GM19438 (cell line): ENCODE data around the gene ACTBL2.

ENCODE experiments used
- ATAC-seq: cut with Tn5 transposase; IDR thresholded peaks from one replicate; pipeline ENCODE4 v1.9.1; 2021; ENCODE audit warnings: low read depth; ENCODE audit not compliant: unreplicated experiment

Gene ACTBL2

DNA sequence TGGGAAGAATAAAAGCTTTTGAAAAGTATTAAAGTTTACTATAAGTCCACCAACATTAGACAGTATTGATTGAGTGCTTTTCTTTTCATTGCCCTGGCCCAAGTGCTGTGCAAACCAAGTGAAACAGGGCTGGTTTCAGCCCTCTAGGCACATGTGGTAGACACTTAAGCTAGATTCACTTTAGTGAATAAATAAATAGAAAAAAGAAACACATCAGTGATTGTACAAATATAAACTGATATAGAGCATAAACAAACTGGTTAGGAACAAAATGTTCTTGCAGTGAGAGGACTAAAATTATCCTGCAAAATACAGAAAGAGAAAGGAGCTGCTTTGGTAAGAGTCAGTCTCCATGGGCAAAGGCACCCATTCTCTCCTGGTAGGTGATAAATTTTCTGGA, 29.7 kb downstream of the ACTBL2 start:
- ATAC-seq: no peak

DNA sequence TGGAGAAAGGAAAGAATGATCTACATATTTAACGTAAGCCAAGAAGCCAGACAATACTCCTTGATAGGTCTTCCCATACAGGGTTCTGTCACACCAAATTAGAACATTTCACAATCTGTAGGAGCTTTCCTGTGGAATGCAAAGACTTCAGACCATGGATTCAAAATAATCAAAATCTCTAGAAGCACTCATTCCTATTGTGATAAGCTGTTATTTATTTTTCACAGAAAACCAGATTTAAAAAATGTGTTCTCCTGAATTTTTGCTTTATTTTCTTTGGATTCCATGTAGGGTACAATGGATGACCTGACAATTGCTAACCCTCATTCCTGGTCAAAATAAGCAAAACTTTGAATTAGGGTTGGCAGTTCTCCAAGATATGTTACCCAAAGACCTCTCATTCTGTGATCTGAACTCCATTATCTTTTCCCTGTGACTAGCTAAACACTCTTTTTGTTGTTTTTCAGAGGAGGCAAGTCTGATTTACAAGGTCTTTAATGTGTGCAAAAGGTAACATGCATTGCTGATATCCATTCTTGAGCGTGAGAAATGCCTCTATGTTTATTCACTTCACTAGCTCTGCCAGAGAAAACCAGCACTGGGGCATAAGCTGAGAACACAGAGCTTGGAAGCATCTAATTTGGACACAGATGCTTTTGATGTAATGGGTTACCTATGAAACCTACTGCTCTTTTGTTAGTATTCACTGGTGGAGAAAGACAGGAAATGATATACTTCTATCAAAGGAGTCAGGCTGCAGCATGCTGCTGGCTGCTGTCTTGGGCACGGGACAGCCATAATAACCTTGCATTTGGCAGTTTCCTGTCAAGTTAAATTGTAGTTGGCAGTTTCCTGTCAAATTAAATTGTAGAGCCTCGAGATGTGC, 31.4 kb downstream of the ACTBL2 start:
- no peak for ATAC-seq

DNA sequence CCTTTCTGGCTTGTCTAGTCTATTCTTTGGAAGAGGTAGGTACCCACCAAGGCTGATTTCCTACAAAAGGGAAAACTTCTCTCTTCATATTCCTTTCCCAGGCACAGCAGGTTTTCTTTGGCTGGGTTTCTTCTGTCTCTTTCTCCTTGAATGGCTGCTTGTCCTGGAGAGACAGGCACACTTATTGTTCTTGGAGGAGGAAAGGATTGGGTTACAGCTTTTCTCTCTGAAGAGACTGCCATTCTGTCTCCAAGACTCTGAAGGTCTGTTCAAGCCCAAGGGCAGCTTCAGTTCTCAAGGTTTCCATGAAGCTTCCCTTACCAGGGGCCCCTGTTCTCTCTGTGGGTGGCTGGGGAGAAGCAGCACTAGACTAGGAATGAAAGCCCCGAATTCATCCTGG, 33.9 kb downstream of the ACTBL2 start:
- ATAC-seq: no peak

DNA sequence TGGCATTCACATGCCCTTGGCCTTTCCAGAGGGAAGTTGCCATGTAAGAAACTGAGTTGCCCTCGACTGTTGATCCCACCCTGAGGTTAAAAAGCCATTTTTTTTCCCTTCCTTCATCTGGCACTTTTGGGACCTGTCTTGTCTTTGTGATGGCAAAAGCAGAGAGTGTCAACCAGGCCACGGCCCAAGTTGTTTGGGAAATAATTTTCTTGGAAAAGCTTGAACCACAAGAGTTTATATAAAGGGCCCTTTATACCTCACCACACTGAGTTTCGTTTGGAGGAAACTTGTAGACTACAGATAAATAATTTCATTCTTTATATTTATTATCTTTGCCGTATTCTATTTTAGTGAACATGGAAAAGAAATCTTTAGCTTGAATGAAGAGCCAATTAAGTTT, 34.3 kb downstream of the ACTBL2 start:
- no peak for ATAC-seq

DNA sequence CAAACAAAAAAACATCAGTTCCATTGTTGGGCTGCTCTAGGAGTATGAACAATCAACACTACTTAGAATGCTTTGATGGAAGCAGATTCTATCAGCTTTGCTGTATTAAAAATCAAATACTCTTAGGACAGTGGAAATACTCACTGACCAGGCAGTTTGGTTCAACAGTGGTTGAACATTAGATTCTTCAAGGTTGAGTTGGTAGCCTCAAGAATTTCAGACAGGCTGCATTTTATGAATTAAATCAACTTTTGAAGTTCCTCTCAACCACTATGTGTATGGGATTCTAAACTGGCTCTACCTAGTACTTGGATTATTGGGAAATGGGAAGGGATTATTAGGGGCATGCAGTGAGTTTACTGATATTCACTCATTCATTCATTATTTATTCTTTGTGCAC, 35.0 kb downstream of the ACTBL2 start:
- no peak for ATAC-seq

DNA sequence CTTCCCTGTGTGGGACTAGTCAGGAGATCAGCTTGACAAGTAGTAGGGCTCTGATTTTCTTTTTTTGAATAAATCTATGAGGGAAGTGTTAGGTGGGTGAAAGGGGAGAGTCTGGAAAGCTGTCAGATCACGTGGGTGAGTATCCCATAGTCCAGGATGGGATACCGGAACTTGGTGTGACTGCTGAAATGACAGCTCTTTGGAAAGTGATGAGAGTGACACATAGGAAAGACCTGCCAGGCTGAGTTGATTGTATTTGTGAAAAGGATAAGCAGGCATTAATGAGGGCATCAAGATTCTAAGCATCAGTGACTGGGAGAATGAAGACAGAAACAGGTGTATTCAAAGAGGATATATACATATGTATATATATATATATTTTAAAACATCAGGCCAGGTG, 35.6 kb downstream of the ACTBL2 start:
- ATAC-seq: no peak

DNA sequence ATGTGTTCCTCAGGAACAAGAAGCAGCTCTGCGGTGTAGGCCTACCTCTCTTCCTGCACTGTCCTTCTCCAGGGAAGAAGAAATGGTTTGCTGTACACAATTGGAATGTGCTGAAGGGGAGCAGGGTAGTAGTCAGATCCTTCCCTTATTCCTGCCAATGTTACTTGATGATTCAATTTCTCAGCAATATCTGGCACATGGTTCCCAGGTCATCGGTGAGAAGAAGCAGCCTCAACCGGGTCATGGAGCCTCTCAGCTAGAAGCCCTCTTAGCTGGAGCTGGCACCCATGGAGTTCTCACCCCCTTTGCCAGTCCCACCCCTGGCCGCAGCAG, 36.9 kb downstream of the ACTBL2 start:
- no peak for ATAC-seq

DNA sequence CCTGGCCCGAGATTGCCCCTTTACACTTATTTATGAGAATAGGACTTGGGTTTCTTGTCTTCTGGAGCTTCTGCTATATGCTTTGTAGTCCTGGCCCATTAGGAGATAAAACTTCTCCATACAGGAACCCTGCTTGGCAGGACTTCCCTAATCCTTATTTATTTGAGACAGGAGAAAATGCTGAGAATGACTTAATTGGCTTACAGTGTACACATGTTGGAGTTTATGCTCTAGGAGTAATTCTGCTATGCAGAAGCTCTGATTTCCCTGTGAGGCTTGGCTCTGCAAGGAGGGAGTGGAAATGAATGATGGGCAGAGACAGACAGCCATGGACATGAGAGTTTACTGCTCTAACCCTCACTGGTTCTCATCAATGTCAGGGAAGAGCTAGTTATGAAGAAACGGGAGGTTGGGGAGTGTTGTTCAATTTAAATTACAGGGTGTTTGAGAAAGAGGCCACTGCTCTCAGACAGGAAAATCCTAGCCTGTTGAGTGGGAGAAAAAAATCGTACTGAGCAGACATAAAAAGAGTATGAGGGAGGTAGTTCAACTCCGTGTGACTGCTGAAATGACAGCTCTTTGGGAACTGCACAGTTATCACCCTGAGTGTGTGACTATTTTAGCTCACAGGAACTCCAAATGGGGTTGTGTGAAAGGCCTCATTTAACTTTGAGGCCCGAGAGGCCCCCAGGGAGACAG, 37.5 kb downstream of the ACTBL2 start:
- ATAC-seq: no peak

DNA sequence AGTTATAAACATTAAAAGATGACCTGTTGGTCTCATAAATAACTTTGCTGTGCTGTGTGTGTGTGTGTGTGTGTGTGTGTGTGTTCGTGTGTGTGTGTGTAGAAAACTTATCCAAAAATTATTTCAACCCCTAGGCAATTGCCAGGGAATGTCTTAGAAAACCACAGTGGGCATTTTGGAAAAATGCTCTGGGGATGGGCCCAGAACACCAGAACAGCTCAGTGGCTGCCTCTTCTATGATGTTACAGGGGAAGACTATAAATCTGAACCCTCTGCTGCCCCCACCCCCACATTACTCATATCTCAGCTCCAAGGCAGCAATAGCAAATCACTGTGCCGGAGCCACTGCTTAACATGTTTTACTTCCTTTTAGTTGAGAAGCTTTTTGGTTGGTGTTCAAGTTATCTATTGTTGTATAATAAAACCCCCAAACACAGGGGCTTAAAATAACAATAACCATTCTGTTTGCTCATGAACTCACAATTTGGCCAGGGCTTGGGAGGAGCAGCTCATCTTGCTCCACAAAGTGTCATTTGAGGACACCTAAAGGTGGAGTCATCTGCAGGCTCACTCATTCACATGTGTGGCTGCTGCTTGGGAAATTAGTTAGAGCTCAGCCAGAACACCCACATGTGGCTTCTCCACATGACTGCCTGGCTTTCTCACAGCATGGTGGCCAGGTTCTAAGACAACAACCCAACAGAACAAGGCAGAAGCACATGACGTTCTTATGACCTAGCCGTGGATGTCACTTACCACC, 40.4 kb downstream of the ACTBL2 start:
- ATAC-seq: no peak

DNA sequence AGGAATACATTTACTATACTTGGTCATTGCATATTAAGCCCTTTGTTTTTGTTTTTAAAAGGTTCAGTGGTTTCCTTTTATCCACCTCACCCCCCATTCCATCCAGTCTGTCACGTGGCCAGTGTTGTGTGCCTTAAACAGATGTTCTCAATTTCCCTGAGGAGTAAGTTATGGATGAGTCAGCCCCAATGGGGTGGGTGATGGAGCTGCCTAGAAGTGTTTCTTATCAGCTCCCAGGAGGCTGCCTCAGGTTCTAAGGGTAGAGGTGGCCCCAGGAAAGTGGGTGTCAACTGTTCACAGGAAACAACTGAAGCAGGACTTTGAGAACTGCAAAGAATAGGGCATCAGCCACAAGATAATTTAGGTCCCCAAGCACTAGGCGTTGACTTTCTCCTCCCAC, 41.1 kb downstream of the ACTBL2 start:
- ATAC-seq: no peak

DNA sequence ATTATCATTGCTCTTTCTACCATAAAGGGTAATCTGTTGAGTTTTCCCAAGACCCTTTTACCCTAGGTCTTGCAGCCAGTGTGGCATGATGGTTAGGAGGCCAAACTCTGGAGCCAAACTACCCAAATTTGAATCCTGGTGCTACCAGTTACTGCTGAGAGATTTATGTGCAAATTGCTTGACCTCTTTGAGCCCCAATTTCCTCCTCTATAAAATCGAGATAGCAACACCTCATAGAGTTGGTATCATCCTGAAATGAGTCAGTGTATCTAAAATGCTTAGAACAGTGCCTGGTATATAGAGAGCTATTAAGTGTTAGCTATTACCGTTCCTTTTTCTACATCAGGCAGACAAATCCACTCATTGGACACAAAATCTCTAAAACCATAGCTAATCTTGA, 43.0 kb downstream of the ACTBL2 start:
- ATAC-seq: no peak

DNA sequence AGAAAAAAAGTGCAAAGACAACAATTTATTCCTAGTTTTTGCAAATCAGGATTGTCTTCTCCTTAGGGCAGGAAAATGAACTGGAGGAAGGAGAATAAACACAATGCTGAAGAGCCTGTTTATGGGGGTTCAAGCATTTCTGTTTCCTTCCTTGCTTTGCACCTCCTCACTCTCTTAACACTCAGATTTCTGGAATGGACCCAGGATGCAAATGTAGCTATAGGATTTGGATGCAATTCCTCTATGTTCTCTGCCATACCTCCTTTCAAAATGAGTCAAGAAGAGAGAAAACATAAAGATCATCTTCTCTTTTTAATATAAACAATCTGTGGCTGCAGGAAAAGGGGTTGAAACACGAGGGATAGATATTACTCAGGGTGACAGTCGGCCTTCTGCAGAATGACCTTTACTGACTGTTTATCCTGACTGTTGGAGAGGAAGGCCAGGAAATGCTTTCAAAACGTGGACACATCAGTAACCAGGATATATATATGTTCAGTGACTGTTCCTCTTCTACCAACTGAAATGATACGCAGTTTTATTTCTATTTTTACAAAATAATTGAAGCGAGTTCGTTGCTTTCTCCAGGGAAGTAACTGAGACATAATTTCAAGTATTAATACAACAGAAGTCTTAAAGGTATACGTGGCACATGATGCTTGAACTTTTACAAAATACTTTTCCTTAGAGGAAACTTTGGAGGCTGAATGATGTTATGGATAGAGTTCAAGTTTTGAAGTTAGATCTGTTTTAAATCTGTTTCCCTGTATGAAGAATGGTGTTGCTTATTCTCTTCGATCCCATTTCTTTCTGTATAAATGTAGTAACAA, 44.4 kb downstream of the ACTBL2 start:
- no peak for ATAC-seq

DNA sequence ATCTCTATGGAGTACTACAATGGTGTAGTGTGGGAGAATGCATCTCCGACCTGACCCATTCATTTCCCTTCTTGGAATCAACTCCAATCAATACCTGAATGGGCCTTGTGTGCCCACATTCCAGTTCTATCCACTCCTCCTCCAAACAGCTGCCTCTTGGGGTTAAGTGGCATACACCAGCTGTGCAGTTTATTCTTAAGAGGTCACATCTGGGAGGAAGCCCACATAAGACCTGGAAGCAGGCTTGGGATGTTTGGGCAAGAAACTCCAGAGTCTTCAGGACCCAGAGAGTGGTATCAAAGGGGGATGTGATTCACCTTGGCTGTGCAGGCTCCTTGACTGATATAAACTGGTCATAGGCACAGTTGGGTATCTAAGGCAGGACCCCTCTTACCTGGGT, 46.0 kb downstream of the ACTBL2 start:
- no peak for ATAC-seq

DNA sequence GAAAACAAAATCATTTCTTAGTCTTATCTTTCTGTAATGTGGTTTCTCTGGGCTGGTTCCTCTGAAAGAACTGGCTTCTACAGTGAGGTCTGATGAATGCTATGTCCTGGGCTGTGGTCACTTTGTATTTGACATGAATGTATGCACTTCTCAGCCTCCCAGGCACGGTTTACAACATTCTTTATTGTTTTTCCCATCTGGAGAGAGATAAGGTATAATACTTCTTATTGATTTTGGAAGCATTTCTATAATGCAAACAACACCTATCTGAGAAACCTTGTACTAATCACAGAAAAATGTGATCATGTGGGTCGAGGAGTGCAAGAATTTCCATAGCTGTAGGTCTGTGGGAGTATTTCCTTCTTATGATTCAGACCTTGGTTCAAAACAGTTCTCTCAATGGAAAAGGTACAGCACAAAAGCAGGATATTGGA, 46.9 kb downstream of the ACTBL2 start:
- ATAC-seq: no peak

DNA sequence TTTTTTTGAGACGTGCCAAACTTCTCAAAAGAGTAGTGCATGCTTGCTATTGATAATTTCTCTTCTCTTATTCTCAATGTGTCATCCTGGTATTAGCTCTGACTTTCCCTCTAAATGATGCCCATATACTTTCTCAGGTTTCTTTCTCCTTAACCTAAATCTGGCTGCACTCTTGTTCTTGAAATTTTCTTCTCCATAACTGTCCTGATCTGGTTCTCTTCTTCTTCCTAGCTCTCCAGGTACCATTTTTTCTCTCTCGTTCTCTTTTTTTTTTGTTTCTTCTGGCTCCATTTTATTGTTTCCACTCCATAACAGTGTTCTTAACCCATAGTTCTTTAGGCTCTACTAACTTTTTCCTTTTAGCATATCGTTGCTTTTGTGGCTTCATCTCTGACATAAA, 47.9 kb downstream of the ACTBL2 start:
- ATAC-seq: no peak

DNA sequence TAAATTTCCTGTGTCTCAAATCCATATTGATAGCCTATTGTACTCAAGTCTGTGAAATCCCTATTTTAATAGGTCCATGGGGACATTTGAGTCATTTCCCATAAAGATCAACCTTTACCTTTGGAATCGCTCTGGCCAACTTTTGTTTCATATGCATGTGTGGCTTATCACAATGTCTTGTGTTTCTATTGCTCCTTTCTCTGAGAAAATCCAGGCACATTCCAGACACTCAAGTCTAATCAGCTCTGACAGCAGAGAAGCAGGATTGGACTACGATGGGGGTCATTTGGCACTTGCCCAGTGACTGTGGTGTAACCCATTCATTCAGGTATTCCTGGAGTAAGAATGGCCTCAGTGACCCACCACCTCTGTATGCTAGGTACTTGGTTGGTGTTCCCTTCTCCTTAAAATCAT, 48.4 kb downstream of the ACTBL2 start:
- ATAC-seq: no peak

DNA sequence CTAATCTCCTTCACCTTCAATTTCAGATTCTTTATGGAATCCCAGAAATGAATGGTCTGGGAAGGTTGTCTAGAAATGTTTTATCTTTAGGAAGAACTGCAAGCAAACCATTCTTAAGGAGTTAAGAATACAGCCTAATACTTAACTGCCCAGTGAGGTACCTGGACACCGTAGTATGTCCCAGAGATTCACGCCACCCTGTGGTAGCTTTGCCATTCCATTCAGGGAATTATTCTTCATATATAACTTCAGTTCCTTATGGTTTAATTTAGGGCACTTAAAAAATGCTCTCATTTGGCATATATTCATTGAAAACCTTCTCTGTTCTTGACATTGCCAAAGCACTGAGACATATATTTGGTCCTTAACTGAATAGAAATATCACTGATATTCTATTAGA, 49.7 kb downstream of the ACTBL2 start:
- ATAC-seq: no peak

DNA sequence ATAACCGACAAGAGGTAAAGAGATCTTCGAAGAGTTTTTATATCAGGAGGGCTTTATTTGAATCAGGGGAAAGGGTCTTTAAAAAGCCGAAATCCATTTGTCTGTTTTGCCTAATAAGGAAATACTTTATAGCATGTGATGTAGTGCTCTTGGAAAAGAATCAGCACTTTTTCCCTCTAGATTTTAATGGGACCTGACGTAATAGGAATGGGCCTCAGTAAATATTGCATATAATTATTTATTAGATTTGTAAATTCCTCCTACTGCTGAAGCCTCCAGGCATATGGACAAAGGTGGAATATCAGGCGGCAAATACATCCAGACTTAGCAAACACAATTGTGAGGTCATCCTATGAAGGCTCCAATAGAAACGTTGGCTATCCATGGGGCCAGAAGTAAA, 50.9 kb downstream of the ACTBL2 start:
- ATAC-seq: no peak
